Natural killer cell treated with Interleukin-12 subunit alpha and Interleukin-12 subunit beta and Interleukin-15 and Interleukin-18, amount 100 ng/mL, for 72 hours (primary cell): ENCODE results near the gene RHOA. TPM values are rescaled to one million over a fixed set of nuclear protein-coding genes. Genes with fewer than 3 reads are reported as not detected.
A peak's percentile ranks its signal among the peaks of the same experiment; 100 is the strongest.
"Not testable (repeated sequence)": the region's sequence is repeated elsewhere in the genome, so short reads cannot be mapped to it uniquely, and the experiment has no call there.

Experiments used
- ATAC-seq, 2 donors: fragments of 150-1000 bp; cut with Tn5 transposase in 1 of 2; sonication (Bioruptor Pico), chemical (Tn5 transposase) in 1 of 2; 2 replicates each; pipeline ENCODE4 v1.10.0; 2021
- DNase-seq: peaks from one replicate; pipeline ENCODE4 v3.0.0; 2022; ENCODE audit warnings: low spot score
- H3K27ac Mint-ChIP-seq, 2 donors: 1 replicate in 1 of 2; 2 replicates in 1 of 2; pipeline ENCODE4 v1.8.0; 2022; ENCODE audit warnings: mixed read lengths in 2 of 2, mild to moderate bottlenecking in 1 of 2, moderate library complexity in 1 of 2
- H3K27me3 Mint-ChIP-seq, 2 donors: 1 replicate in 1 of 2; 2 replicates in 1 of 2; pipeline ENCODE4 v1.8.0; 2022; ENCODE audit warnings: mixed read lengths in 2 of 2
- H3K36me3 Mint-ChIP-seq: one replicate; pipeline ENCODE4 v1.8.0; 2022; ENCODE audit warnings: mixed read lengths
- H3K4me1 Mint-ChIP-seq, 2 donors: 1 replicate in 1 of 2; 2 replicates in 1 of 2; pipeline ENCODE4 v1.8.0; 2022; ENCODE audit warnings: low read depth in 2 of 2, mixed read lengths in 2 of 2, mild to moderate bottlenecking in 1 of 2
- H3K4me3 Mint-ChIP-seq: one replicate; pipeline ENCODE4 v1.8.0; 2022; ENCODE audit warnings: mixed read lengths
- H3K9me3 Mint-ChIP-seq: 2 replicates; pipeline ENCODE4 v1.8.0; 2022; ENCODE audit warnings: mixed read lengths
- total RNA-seq, 2 donors: library from RNA; stranded (reverse); gene quantifications; one replicate each; pipeline ENCODE4 v1.2.3, GENCODE V29; 2022

RHOA gene
- total RNA-seq, 2 donors from 2014 or later = 436 to 448 TPM

- Mint-ChIP-seq H3K27ac (no peak overlapping the region), H3K4me3 (no peak overlapping the region), H3K4me1 (peaks cover 24 to 37% of the 10 kb centered on the region in 2 donors), H3K9me3 (no peaks in the 10 kb centered on the region), H3K36me3 (no peaks in the 10 kb centered on the region), H3K27me3 (no peaks in the 10 kb centered on the region)
- ATAC-seq = no peak
- DNase-seq = no peak
Measured at GRCh38 chr3:49343163-49343562, 68.6 kb downstream of the RHOA start.

GRCh38 chr3:49341996-49342395 is 69.8 kb downstream of the RHOA start:
- ATAC-seq = no peak
- no peak for DNase-seq
- peaks cover 26 to 39% of the 10 kb centered on the region in 2 donors for H3K4me1 Mint-ChIP-seq
- no peaks in the 10 kb centered on the region for H3K9me3 Mint-ChIP-seq
- H3K27me3 Mint-ChIP-seq = no peaks in the 10 kb centered on the region
- peak overlapping the region; percentile 75 to 98 for H3K27ac Mint-ChIP-seq
- H3K4me3 Mint-ChIP-seq = peak overlapping the region; percentile 51
- no peaks in the 10 kb centered on the region for H3K36me3 Mint-ChIP-seq

GRCh38 chr3:49339941-49340800 is 71.6 kb downstream of the RHOA start, which contains the start of gene USP4:
TSS of gene USP4 (minus strand) at chr3:49340053. CDS start at chr3:49340024, 29 bp downstream.
- peaks cover 4% of the 10 kb centered on the region for H3K36me3 Mint-ChIP-seq

GRCh38 chr3:49339581-49339940 is 72.2 kb downstream of the RHOA start:
- H3K4me1 Mint-ChIP-seq = peaks cover 31 to 41% of the 10 kb centered on the region in 2 donors
- H3K36me3 Mint-ChIP-seq = peaks cover 7% of the 10 kb centered on the region
- peak overlapping the region; percentile 93 for H3K4me3 Mint-ChIP-seq
- no peaks in the 10 kb centered on the region for H3K9me3 Mint-ChIP-seq
- DNase-seq = no peak
- peak; percentile 7 to 8 for ATAC-seq
- H3K27me3 Mint-ChIP-seq = no peaks in the 10 kb centered on the region
- peak overlapping the region; percentile 98 to 100 for H3K27ac Mint-ChIP-seq

More at GRCh38 chr3:49339941-49340800, 71.6 kb downstream of the RHOA start, which contains the start of gene USP4:
- DNase-seq (peak; percentile 97), ATAC-seq (peak; percentile 97)
- Mint-ChIP-seq H3K4me1 (peaks cover 31 to 42% of the 10 kb centered on the region in 2 donors), H3K27me3 (no peaks in the 10 kb centered on the region), H3K9me3 (no peaks in the 10 kb centered on the region), H3K4me3 (peak within 1 kb of the TSS; percentile 93), H3K27ac (peak within 1 kb of the TSS; percentile 98 to 100)

GRCh38 chr3:49333916-49334633 is 77.7 kb downstream of the RHOA start:
- H3K4me3 Mint-ChIP-seq = no peak overlapping the region
- H3K36me3 Mint-ChIP-seq = peaks cover 11% of the 10 kb centered on the region
- H3K27me3 Mint-ChIP-seq = no peaks in the 10 kb centered on the region
- peaks cover 20 to 23% of the 10 kb centered on the region in 2 donors for H3K4me1 Mint-ChIP-seq
- no peak for ATAC-seq
- DNase-seq = no peak
- no peaks in the 10 kb centered on the region for H3K9me3 Mint-ChIP-seq
- peak overlapping the region; percentile 74 to 88 for H3K27ac Mint-ChIP-seq

GRCh38 chr3:49333091-49333490 is 78.7 kb downstream of the RHOA start:
- Mint-ChIP-seq H3K4me1 (peaks cover 16 to 17% of the 10 kb centered on the region in 2 donors), H3K36me3 (peaks cover 11% of the 10 kb centered on the region), H3K9me3 (no peaks in the 10 kb centered on the region), H3K4me3 (peak overlapping the region; percentile 30), H3K27me3 (no peaks in the 10 kb centered on the region), H3K27ac (peak overlapping the region; percentile 74 to 88)
- peak in 1 of 2 donors; percentile 49 for ATAC-seq
- no peak for DNase-seq

- Mint-ChIP-seq H3K9me3 (no peaks in the 10 kb centered on the region), H3K27me3 (no peaks in the 10 kb centered on the region), H3K4me3 (no peak overlapping the region), H3K36me3 (peaks cover 18% of the 10 kb centered on the region), H3K4me1 (peaks cover 8 to 10% of the 10 kb centered on the region in 2 donors), H3K27ac (no peak overlapping the region)
- DNase-seq = no peak
- ATAC-seq = no peak
Measured at GRCh38 chr3:49329186-49329585, 82.6 kb downstream of the RHOA start.

- ATAC-seq, H3K27me3 Mint-ChIP-seq, DNase-seq, H3K4me3 Mint-ChIP-seq, H3K27ac Mint-ChIP-seq, H3K4me1 Mint-ChIP-seq, H3K9me3 Mint-ChIP-seq: not testable (repeated sequence)
- H3K36me3 Mint-ChIP-seq = peaks cover 18% of the 10 kb centered on the region
Measured at GRCh38 chr3:49328350-49328749, 83.4 kb downstream of the RHOA start.

- ATAC-seq = no peak
Measured at GRCh38 chr3:49327485-49327884, 84.3 kb downstream of the RHOA start.

GRCh38 chr3:49324768-49325167 is 87.0 kb downstream of the RHOA start:
- no peak for ATAC-seq
- no peaks in the 10 kb centered on the region for H3K9me3 Mint-ChIP-seq
- no peak overlapping the region for H3K27ac Mint-ChIP-seq

More at GRCh38 chr3:49327485-49327884, 84.3 kb downstream of the RHOA start:
- Mint-ChIP-seq H3K27me3 (no peaks in the 10 kb centered on the region), H3K9me3 (no peaks in the 10 kb centered on the region), H3K4me3 (no peak overlapping the region), H3K27ac (no peak overlapping the region), H3K36me3 (peaks cover 15% of the 10 kb centered on the region), H3K4me1 (peaks cover 0 to 3% of the 10 kb centered on the region in 2 donors)
- no peak for DNase-seq

GRCh38 chr3:49316696-49317457 is 94.9 kb downstream of the RHOA start:
- Mint-ChIP-seq H3K4me3 (no peak overlapping the region), H3K4me1 (peaks cover 0 to 4% of the 10 kb centered on the region in 2 donors), H3K36me3 (peaks cover 16% of the 10 kb centered on the region), H3K9me3 (no peaks in the 10 kb centered on the region), H3K27ac (no peak overlapping the region), H3K27me3 (no peaks in the 10 kb centered on the region)
- ATAC-seq (no peak), DNase-seq (no peak)

More at GRCh38 chr3:49324768-49325167, 87.0 kb downstream of the RHOA start:
- no peak for DNase-seq
- peaks cover 32% of the 10 kb centered on the region for H3K36me3 Mint-ChIP-seq
- no peak overlapping the region for H3K4me3 Mint-ChIP-seq
- peaks cover 0 to 7% of the 10 kb centered on the region in 2 donors for H3K4me1 Mint-ChIP-seq
- H3K27me3 Mint-ChIP-seq = no peaks in the 10 kb centered on the region

- ATAC-seq (no peak), DNase-seq (no peak)
- Mint-ChIP-seq H3K36me3 (peaks cover 10% of the 10 kb centered on the region), H3K27ac (no peak overlapping the region), H3K4me1 (peaks cover 8 to 9% of the 10 kb centered on the region in 2 donors), H3K4me3 (no peak overlapping the region), H3K9me3 (no peaks in the 10 kb centered on the region), H3K27me3 (no peaks in the 10 kb centered on the region)
Measured at GRCh38 chr3:49313896-49314688, 97.7 kb downstream of the RHOA start.

- Mint-ChIP-seq H3K9me3 (no peaks in the 10 kb centered on the region), H3K4me3 (no peak overlapping the region), H3K27ac (peak overlapping the region in 1 of 2 donors; percentile 47), H3K36me3 (peaks cover 5% of the 10 kb centered on the region), H3K27me3 (no peaks in the 10 kb centered on the region), H3K4me1 (peaks cover 8 to 9% of the 10 kb centered on the region in 2 donors)
- DNase-seq (no peak), ATAC-seq (no peak)
Measured at GRCh38 chr3:49311283-49311682, 100.5 kb downstream of the RHOA start.
